Sigmoid colon (tissue), 7 donors: ENCODE results near the gene FANCC. TPM values are rescaled to one million over a fixed set of nuclear protein-coding genes. Genes with fewer than 3 reads are reported as not detected.
"Not testable (repeated sequence)": the region's sequence is repeated elsewhere in the genome, so short reads cannot be mapped to it uniquely, and the experiment has no call there.

ENCODE experiments used
- DNase-seq: peaks from one replicate; pipeline ENCODE4 v3.0.0-alpha.2; 2019
- H3K27ac ChIP-seq, 4 donors: fragments of 200-600 bp; sonication (generic); one replicate each; pipeline ENCODE4 v1.5.1; 2016 to 2019; ENCODE audit warnings: mild to moderate bottlenecking in 1 of 4
- H3K27me3 ChIP-seq, 3 donors: fragments of 200-600 bp; sonication (generic); one replicate each; pipeline ENCODE4 v1.5.1; 2019; ENCODE audit warnings: mild to moderate bottlenecking in 1 of 3
- H3K36me3 ChIP-seq, 4 donors: fragments of 200-600 bp; sonication (generic); one replicate each; pipeline ENCODE4 v1.5.1; 2016 to 2019
- H3K4me1 ChIP-seq, 4 donors: fragments of 200-600 bp; sonication (generic); one replicate each; pipeline ENCODE4 v1.5.1; 2017 to 2019
- H3K4me3 ChIP-seq, 4 donors: fragments of 200-600 bp; sonication (generic); one replicate each; pipeline ENCODE4 v1.5.1; 2017 to 2019; ENCODE audit warnings: mild to moderate bottlenecking in 2 of 4, moderate library complexity in 1 of 4
- H3K9me3 ChIP-seq, 4 donors: fragments of 200-600 bp in 3 of 4; sonication (generic) in 3 of 4; one replicate each; pipeline versions ENCODE4 v1.5.1 to v1.6.1; 2013 to 2019
- CTCF ChIP-seq, 4 experiments: fragments of 450-650 bp in 3 of 4; fragments of 200-600 bp in 1 of 4; IDR thresholded peaks; one replicate each; pipeline ENCODE4 v1.5.1; 2016 to 2019; ENCODE audit warnings: antibody characterized with exemption in 4 of 4, mild to moderate bottlenecking in 3 of 4, moderate library complexity in 2 of 4
- EP300 ChIP-seq, 4 donors: sonication (generic); formaldehyde crosslinking; IDR thresholded peaks; one replicate each; pipeline ENCODE4 v1.6.1; 2017; ENCODE audit warnings: antibody characterized with exemption in 4 of 4
- POLR2A ChIP-seq, 2 donors: fragments of 450-650 bp; IDR thresholded peaks; one replicate each; pipeline ENCODE4 v1.6.1; 2016; ENCODE audit warnings: antibody characterized with exemption in 2 of 2, mild to moderate bottlenecking in 2 of 2, moderate library complexity in 2 of 2
- POLR2AphosphoS5 ChIP-seq, 4 donors: sonication (generic); formaldehyde crosslinking; IDR thresholded peaks; one replicate each; pipeline ENCODE4 v1.6.1; 2017; ENCODE audit warnings: antibody characterized with exemption in 4 of 4
- WGBS, 2 donors: extraction: QIAGEN DNeasy Blood & Tissue Kit; methylation state at CpG; one replicate each; pipeline ENCODE4 v1.1.7; 2013; 5-methylcytosine and 5-hydroxymethylcytosine counted together
- intact Hi-C: fragments of 100-400 bp; cut with DNase I; formaldehyde crosslinking; loops from one replicate; pipeline ENCODE4 v1.15.1; 2023
- polyA plus RNA-seq, 3 donors: library from polyadenylated mRNA; stranded (reverse); fragments of 200-250 nt; gene quantifications; one replicate each; pipeline ENCODE4 v1.2.3, GENCODE V29; 2013
- total RNA-seq, 4 donors: library from RNA; depleted of rRNA; stranded (reverse); fragments of >200 nt; gene quantifications; one replicate each; pipeline ENCODE4 v1.1.0, GENCODE V29; 2016
- donor health status: healthy with polysubstance abuse.
- donor health status: Bipolar disorder and iron deficiency.
- donor health status: healthy.

Gene FANCC
- total and polyA plus RNA-seq, 7 donors: 2.4 to 10.6 (median 5.3) TPM

- Histone ChIP-seq H3K4me1 (peaks cover 0 to 8% (median 4%) of the 10 kb centered on the region in 4 donors), H3K27ac (no peak overlapping the region), H3K4me3 (no peak overlapping the region), H3K27me3 (no peaks in the 10 kb centered on the region), H3K36me3 (no peaks in the 10 kb centered on the region), H3K9me3 (no peaks in the 10 kb centered on the region)
- no peak for TF ChIP-seq POLR2A (IDR thresholded peaks at IDR 0.05)
- no peak for TF ChIP-seq EP300 (IDR thresholded peaks at IDR 0.05)
- no peak for TF ChIP-seq CTCF (IDR thresholded peaks at IDR 0.05)
- TF ChIP-seq POLR2AphosphoS5 (IDR thresholded peaks at IDR 0.05): no peak
- 96% methylated on average over 8 of the region's 8 CpGs for WGBS, 2 donors
- intact Hi-C loops: no loop called here
- no peak for DNase-seq
Observed at GRCh38 chr9:95272830-95273229, 44.7 kb downstream of the FANCC start.

GRCh38 chr9:95270790-95271189 is 46.7 kb downstream of the FANCC start:
- Histone ChIP-seq H3K27ac (no peak overlapping the region), H3K27me3 (no peaks in the 10 kb centered on the region), H3K9me3 (no peaks in the 10 kb centered on the region), H3K4me1 (peaks cover 0 to 8% (median 4%) of the 10 kb centered on the region in 4 donors), H3K4me3 (no peak overlapping the region), H3K36me3 (no peaks in the 10 kb centered on the region)
- intact Hi-C loops: no loop called here
- TF ChIP-seq POLR2A (IDR thresholded peaks at IDR 0.05): no peak
- TF ChIP-seq POLR2AphosphoS5 (IDR thresholded peaks at IDR 0.05): no peak
- no peak for DNase-seq
- 87 to 89% methylated on average over 4 of the region's 4 CpGs for WGBS, 2 donors

- intact Hi-C loops: loop anchor here (5.0 kb wide), 1 partner anchor 588 kb away; no protein-coding TSS in a partner anchor
- not testable (repeated sequence) for H3K4me1 ChIP-seq, H3K4me3 ChIP-seq, H3K27ac ChIP-seq, H3K9me3 ChIP-seq, DNase-seq, H3K36me3 ChIP-seq, H3K27me3 ChIP-seq
- WGBS, 2 donors: 27 to 68% methylated on average over 18 of the region's 18 CpGs
Observed at GRCh38 chr9:95269803-95270773, 47.4 kb downstream of the FANCC start.

- TF ChIP-seq CTCF (IDR thresholded peaks at IDR 0.05): peak in 1 of 4 experiments; percentile 19
- TF ChIP-seq POLR2AphosphoS5 (IDR thresholded peaks at IDR 0.05): peak in 3 of 4 donors; percentile 30 to 58 (median 34)
- TF ChIP-seq POLR2A (IDR thresholded peaks at IDR 0.05): no peak
- Histone ChIP-seq H3K27me3 (no peaks in the 10 kb centered on the region), H3K36me3 (no peaks in the 10 kb centered on the region), H3K9me3 (no peaks in the 10 kb centered on the region), H3K27ac (no peak overlapping the region), H3K4me3 (no peak overlapping the region), H3K4me1 (peaks cover 0 to 8% (median 6%) of the 10 kb centered on the region in 4 donors)
- DNase-seq: no peak
- 51 to 54% methylated on average over 2 of the region's 2 CpGs for WGBS, 2 donors
- intact Hi-C loops: loop anchor here (5.0 kb wide), 1 partner anchor 586 kb away; no protein-coding TSS in a partner anchor
Observed at GRCh38 chr9:95268681-95269080, 48.8 kb downstream of the FANCC start.

- intact Hi-C loops: loop anchor here (5.0 kb wide), 1 partner anchor 584 kb away; no protein-coding TSS in a partner anchor
- Histone ChIP-seq H3K36me3 (no peaks in the 10 kb centered on the region), H3K4me3 (no peak overlapping the region), H3K27me3 (no peaks in the 10 kb centered on the region), H3K4me1 (peaks cover 0 to 8% (median 6%) of the 10 kb centered on the region in 4 donors), H3K27ac (no peak overlapping the region), H3K9me3 (no peaks in the 10 kb centered on the region)
- WGBS, 2 donors: 71 to 89% methylated on average over 5 of the region's 5 CpGs
- no peak for TF ChIP-seq POLR2AphosphoS5 (IDR thresholded peaks at IDR 0.05)
- no peak for TF ChIP-seq POLR2A (IDR thresholded peaks at IDR 0.05)
- no peak for DNase-seq
Observed at GRCh38 chr9:95266649-95267048, 50.9 kb downstream of the FANCC start.

- H3K27ac ChIP-seq: no peak overlapping the region
- peaks cover 0 to 8% (median 6%) of the 10 kb centered on the region in 4 donors for H3K4me1 ChIP-seq
- TF ChIP-seq EP300 (IDR thresholded peaks at IDR 0.05) (no peak), CTCF (IDR thresholded peaks at IDR 0.05) (no peak), POLR2AphosphoS5 (IDR thresholded peaks at IDR 0.05) (no peak), POLR2A (IDR thresholded peaks at IDR 0.05) (no peak)
- intact Hi-C loops: loop anchor here (2.0 to 5.0 kb wide), 2 partner anchors 584 to 953 kb away; no protein-coding TSS in a partner anchor
- no peak for DNase-seq
- WGBS, 2 donors: 20 to 63% methylated on average over 3 of the region's 3 CpGs
- H3K27me3 ChIP-seq: no peaks in the 10 kb centered on the region
- no peaks in the 10 kb centered on the region for H3K9me3 ChIP-seq
- H3K36me3 ChIP-seq: no peaks in the 10 kb centered on the region
- no peak overlapping the region for H3K4me3 ChIP-seq
Observed at GRCh38 chr9:95265960-95266359, 51.5 kb downstream of the FANCC start.
